Measurements from ENCODE around the gene NDC80. TPM values are rescaled to one million over a fixed set of nuclear protein-coding genes. Genes with fewer than 3 reads are reported as not detected.

NDC80 gene
- total and polyA plus RNA-seq, 9 of the 15 experiments (the other 6 are each of a cell fraction or from before 2014, with no cell fraction given) = 65.2 to 97.9 (median 83.3) TPM

DNA sequence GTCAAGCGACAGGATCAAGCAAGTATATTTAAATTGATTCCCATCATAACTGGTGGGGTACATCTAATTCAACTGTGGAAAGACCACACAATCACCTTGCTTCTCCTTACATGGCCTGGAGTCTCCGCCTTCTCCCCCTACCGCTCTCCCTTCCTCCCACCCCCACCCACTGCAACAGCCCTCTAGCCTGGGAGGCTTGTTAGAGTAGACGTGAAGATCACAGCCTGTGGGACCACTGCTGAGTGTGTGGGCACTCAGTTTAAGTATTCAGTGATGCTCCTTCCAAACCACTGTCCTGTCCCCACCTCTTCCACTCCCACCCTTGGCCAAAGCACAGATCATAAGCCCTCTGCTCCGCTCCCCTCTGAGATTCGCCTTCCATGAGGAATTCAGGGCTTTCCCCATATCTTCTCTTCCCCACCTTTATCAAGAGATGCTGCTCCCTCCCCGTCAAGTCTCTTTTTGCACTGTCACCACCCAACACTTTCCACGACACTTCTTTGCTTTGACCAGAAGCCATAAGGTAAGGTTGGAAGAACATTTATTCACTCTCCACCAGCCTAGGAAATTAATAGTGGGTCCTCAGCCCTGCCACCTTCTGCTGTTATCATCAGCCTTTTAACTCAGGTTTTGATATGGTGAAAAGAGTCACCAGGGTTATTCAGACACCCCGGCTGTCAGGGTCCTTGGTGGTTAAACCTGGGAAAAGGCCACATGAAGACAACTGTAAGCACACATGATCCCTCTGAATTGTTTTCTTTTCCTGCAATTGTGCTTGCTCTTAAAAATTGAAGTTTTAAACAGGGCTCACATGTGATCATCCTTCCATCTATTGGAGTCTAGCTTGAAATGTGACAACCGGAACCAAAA is 1.8 kb upstream of the NDC80 start (continued):
- TF ChIP-seq PBX2 (CRISPR knock-in tag; IDR thresholded peaks at IDR 0.05; ENCODE audit: low read depth) = no peak
- TF ChIP-seq PBX2 (tag; conservative IDR thresholded peaks at IDR 0.05; ENCODE audit: low read depth) = no peak; the same call in 1 of the 2 replicates
- TF ChIP-seq PKNOX1 (IDR thresholded peaks at IDR 0.05) = no peak
- no peak for TF ChIP-seq CAMTA2 (CRISPR knock-in tag; conservative IDR thresholded peaks at IDR 0.05)
- no peak for TF ChIP-seq SMAD3 (CRISPR knock-in tag; conservative IDR thresholded peaks at IDR 0.05)
- no peak for TF ChIP-seq CBFB (CRISPR knock-in tag; IDR thresholded peaks at IDR 0.05)
- no peak for TF ChIP-seq STAT5A (IDR thresholded peaks at IDR 0.05; ENCODE audit: borderline replicate concordance, low read length)
- no peak for TF ChIP-seq SMC3 (conservative IDR thresholded peaks at IDR 0.05; ENCODE audit: insufficient read depth, low read depth, low read length)
- TF ChIP-seq EWSR1 (IDR thresholded peaks at IDR 0.05; ENCODE audit: borderline replicate concordance, low read depth, partially characterized antibody) = no peak
- TF ChIP-seq HNRNPK (IDR thresholded peaks at IDR 0.05; ENCODE audit: low read depth, low read length, poor library complexity, severe bottlenecking) = no peak
- TF ChIP-seq ZNF253 (CRISPR knock-in tag; conservative IDR thresholded peaks at IDR 0.05) = no peak
- TF ChIP-seq NR2C2 (CRISPR knock-in tag; IDR thresholded peaks at IDR 0.05) = no peak
- no peak for TF ChIP-seq NR2C2 (tag; IDR thresholded peaks at IDR 0.05)
- no peak for TF ChIP-seq HOXB6 (CRISPR knock-in tag; IDR thresholded peaks at IDR 0.05; ENCODE audit: borderline replicate concordance)
- TF ChIP-seq FOXJ2 (tag; IDR thresholded peaks at IDR 0.05) = no peak
- TF ChIP-seq NCOA2 (IDR thresholded peaks at IDR 0.05; ENCODE audit: partially characterized antibody in 2 of 2) = no peak
- TF ChIP-seq RFX1 (IDR thresholded peaks at IDR 0.05) = no peak
- TF ChIP-seq ZNF395 (CRISPR knock-in tag; IDR thresholded peaks at IDR 0.05) = no peak
- TF ChIP-seq SIN3A (IDR thresholded peaks at IDR 0.05; ENCODE audit: borderline replicate concordance in 2 of 2, control insufficient read depth in 1 of 2, low read depth in 2 of 2, low read length in 2 of 2) = peak in 1 of 2 experiments; percentile 40; a peak in 1 of 4 replicates
- TF ChIP-seq TRIM24 (IDR thresholded peaks at IDR 0.05) = no peak
- no peak for TF ChIP-seq YY1 (IDR thresholded peaks at IDR 0.05; ENCODE audit: borderline replicate concordance in 1 of 3, control insufficient read depth in 1 of 3, extremely low read depth in 1 of 3, insufficient read depth in 3 of 3, insufficient read length in 1 of 3, insufficient replicate concordance in 2 of 3, low read depth in 1 of 3, low read length in 2 of 3)
- no peak for TF ChIP-seq RBM22 (IDR thresholded peaks at IDR 0.05; ENCODE audit: low read depth, low read length, poor library complexity, severe bottlenecking)
- TF ChIP-seq TAL1 (IDR thresholded peaks at IDR 0.05) = peak; percentile 16; the same call in 1 of the 2 replicates

Data from K562 (cell line).